ENCODE results near the gene ANKRD9. TPM values are rescaled to one million over a fixed set of nuclear protein-coding genes. Genes with fewer than 3 reads are reported as not detected.

ANKRD9 gene
- total RNA-seq, 3 donors from 2014 or later = 10.4 to 24.9 (median 22.8) TPM

- Histone ChIP-seq H3K4me3 (peak overlapping the region in 2 of 3 donors; percentile 68 to 80), H3K36me3 (no peaks in the 10 kb centered on the region), H3K27ac (peak overlapping the region; percentile 87 to 92), H3K9me3 (no peaks in the 10 kb centered on the region), H3K27me3 (no peaks in the 10 kb centered on the region), H3K4me1 (peaks cover 2 to 4% of the 10 kb centered on the region in 2 donors)
- intact Hi-C loops (cut with DNase I; ENCODE audit: low total_unique reads) = no loop called here
- no peak for DNase-seq (ENCODE audit: low spot score in 2 of 2)
- TF ChIP-seq, protein P1, sequence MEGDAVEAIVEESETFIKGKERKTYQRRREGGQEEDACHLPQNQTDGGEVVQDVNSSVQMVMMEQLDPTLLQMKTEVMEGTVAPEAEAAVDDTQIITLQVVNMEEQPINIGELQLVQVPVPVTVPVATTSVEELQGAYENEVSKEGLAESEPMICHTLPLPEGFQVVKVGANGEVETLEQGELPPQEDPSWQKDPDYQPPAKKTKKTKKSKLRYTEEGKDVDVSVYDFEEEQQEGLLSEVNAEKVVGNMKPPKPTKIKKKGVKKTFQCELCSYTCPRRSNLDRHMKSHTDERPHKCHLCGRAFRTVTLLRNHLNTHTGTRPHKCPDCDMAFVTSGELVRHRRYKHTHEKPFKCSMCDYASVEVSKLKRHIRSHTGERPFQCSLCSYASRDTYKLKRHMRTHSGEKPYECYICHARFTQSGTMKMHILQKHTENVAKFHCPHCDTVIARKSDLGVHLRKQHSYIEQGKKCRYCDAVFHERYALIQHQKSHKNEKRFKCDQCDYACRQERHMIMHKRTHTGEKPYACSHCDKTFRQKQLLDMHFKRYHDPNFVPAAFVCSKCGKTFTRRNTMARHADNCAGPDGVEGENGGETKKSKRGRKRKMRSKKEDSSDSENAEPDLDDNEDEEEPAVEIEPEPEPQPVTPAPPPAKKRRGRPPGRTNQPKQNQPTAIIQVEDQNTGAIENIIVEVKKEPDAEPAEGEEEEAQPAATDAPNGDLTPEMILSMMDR (IDR thresholded peaks at IDR 0.05) = no peak
- TF ChIP-seq POLR2A (IDR thresholded peaks at IDR 0.05) (no peak), POLR2AphosphoS5 (IDR thresholded peaks at IDR 0.05) (no peak)
Measured at GRCh38 chr14:102508410-102508773, 1.2 kb downstream of the ANKRD9 start.

DNA sequence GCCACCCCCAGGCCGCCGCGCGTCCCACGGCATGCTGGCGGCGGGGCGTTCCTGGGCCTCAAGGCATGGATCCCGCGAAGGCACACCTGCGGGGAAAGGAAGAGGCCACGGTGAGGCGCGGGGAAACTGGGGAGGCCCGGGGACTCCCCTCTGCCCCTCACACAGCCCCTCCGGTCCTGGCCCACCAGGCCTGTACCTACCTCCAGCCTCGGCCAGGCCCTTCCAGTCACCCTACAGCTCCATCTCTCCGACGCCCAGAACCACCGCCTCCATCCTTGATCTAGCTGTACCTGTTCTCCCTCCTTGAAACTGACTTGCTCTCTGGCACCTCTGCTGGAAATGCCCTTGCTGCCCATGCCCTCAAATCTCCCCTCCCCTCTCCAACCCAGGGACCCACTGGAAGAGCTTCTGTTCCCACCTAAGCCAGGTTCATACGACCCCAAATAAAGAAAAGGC, 1.7 kb downstream of the ANKRD9 start:
- no peaks in the 10 kb centered on the region for H3K27me3 ChIP-seq
- peak overlapping the region in 1 of 3 donors; percentile 9 for H3K4me3 ChIP-seq
- no peaks in the 10 kb centered on the region for H3K9me3 ChIP-seq
- DNase-seq (ENCODE audit: low spot score in 2 of 2) = no peak
- intact Hi-C loops (cut with DNase I; ENCODE audit: low total_unique reads) = no loop called here
- H3K4me1 ChIP-seq = peaks cover 2 to 4% of the 10 kb centered on the region in 2 donors
- peak overlapping the region in 1 of 2 donors; percentile 92 for H3K27ac ChIP-seq
- TF ChIP-seq POLR2AphosphoS5 (IDR thresholded peaks at IDR 0.05) = no peak
- TF ChIP-seq, protein P1 (IDR thresholded peaks at IDR 0.05) = peak in 1 of 3 donors; percentile 27
- no peaks in the 10 kb centered on the region for H3K36me3 ChIP-seq

GRCh38 chr14:102507081-102507856, 2.3 kb downstream of the ANKRD9 start:
- Histone ChIP-seq H3K27me3 (no peaks in the 10 kb centered on the region), H3K4me1 (peaks cover 2 to 4% of the 10 kb centered on the region in 2 donors), H3K36me3 (no peaks in the 10 kb centered on the region), H3K9me3 (no peaks in the 10 kb centered on the region), H3K4me3 (peak overlapping the region in 1 of 3 donors; percentile 9), H3K27ac (no peak overlapping the region)
- no peak for TF ChIP-seq POLR2AphosphoS5 (IDR thresholded peaks at IDR 0.05)
- intact Hi-C loops (cut with DNase I; ENCODE audit: low total_unique reads) = no loop called here
- DNase-seq (ENCODE audit: low spot score in 2 of 2) = no peak

- no peaks in the 10 kb centered on the region for H3K36me3 ChIP-seq
- no peaks in the 10 kb centered on the region for H3K9me3 ChIP-seq
- H3K27ac ChIP-seq = no peak overlapping the region
- TF ChIP-seq POLR2AphosphoS5 (IDR thresholded peaks at IDR 0.05) (no peak), POLR2A (IDR thresholded peaks at IDR 0.05) (no peak)
- TF ChIP-seq, protein P1 (IDR thresholded peaks at IDR 0.05) = no peak
- H3K4me1 ChIP-seq = peaks cover 2 to 4% of the 10 kb centered on the region in 2 donors
- H3K27me3 ChIP-seq = no peaks in the 10 kb centered on the region
- no peak for DNase-seq (ENCODE audit: low spot score in 2 of 2)
- intact Hi-C loops (cut with DNase I; ENCODE audit: low total_unique reads) = no loop called here
- H3K4me3 ChIP-seq = no peak overlapping the region
Measured at GRCh38 chr14:102506626-102506925, 3.0 kb downstream of the ANKRD9 start.

GRCh38 chr14:102505775-102506625, 3.6 kb downstream of the ANKRD9 start:
- no peak for DNase-seq (ENCODE audit: low spot score in 2 of 2)
- intact Hi-C loops (cut with DNase I; ENCODE audit: low total_unique reads) = no loop called here
- no peak overlapping the region for H3K27ac ChIP-seq

More at GRCh38 chr14:102505775-102506625, 3.6 kb downstream of the ANKRD9 start:
- Histone ChIP-seq H3K4me3 (no peak overlapping the region), H3K36me3 (no peaks in the 10 kb centered on the region), H3K9me3 (no peaks in the 10 kb centered on the region), H3K27me3 (no peaks in the 10 kb centered on the region), H3K4me1 (peaks cover 2 to 4% of the 10 kb centered on the region in 2 donors)
- TF ChIP-seq, protein P1 (IDR thresholded peaks at IDR 0.05) = no peak
- no peak for TF ChIP-seq POLR2A (IDR thresholded peaks at IDR 0.05)
- TF ChIP-seq POLR2AphosphoS5 (IDR thresholded peaks at IDR 0.05) = no peak

Data from breast epithelium (tissue), 4 donors.